A549 (cell line): ENCODE measurements around the gene LYAR. TPM values are rescaled to one million over a fixed set of nuclear protein-coding genes. Genes with fewer than 3 reads are reported as not detected.
"Not testable (repeated sequence)": the region's sequence is repeated elsewhere in the genome, so short reads cannot be mapped to it uniquely, and the experiment has no call there.

ENCODE experiments used
- ATAC-seq, 2 experiments: fragments of 200-7000 bp in 1 of 2; fragments of >200 bp in 1 of 2; cut with Nextera tagmentation in 1 of 2; cut with Tn5 transposase in 1 of 2; 3 replicates each; pipeline versions ENCODE4 v1.8.0 to v1.9.1; 2018 to 2020; ENCODE audit warnings: mild to moderate bottlenecking in 1 of 2, moderate library complexity in 1 of 2
- CTCF ChIA-PET: fragments of 300-600 bp; sonication (Branson Sonifier 250); formaldehyde crosslinking; extraction: SDS; loops from one replicate; lab custom pipeline; 2021; ENCODE audit warnings: antibody characterized with exemption, inconsistent platforms; lab: Yijun Ruan, JAX
- POLR2A ChIA-PET: fragments of 350-600 bp; formaldehyde crosslinking; extraction: SDS; loops from one replicate; lab custom pipeline; 2021; ENCODE audit warnings: antibody characterized with exemption, inconsistent platforms; lab: Yijun Ruan, JAX
- DNase-seq, 2 experiments: peaks; one replicate each; pipeline versions ENCODE4 v3.0.0 to v3.0.0-alpha.2; 2011 to 2016; ENCODE audit warnings: low read depth in 1 of 2, low spot score in 1 of 2
- FAIRE-seq: peaks from 2 replicates; lab custom pipeline; 2011; peaks lifted over from hg19 to GRCh38; lab: Jason Lieb, UNC
- H3K27ac ChIP-seq, 2 experiments: fragments of >200 bp; sonication (Bioruptor Twin); formaldehyde crosslinking; 3 replicates each; pipeline ENCODE4 v1.5.1; 2016 to 2017
- H3K4me1 ChIP-seq: fragments of >200 bp; sonication (Bioruptor Twin); formaldehyde crosslinking; 3 replicates; pipeline ENCODE4 v1.6.1; 2016
- H3K4me2 ChIP-seq: fragments of >200 bp; sonication (Bioruptor Twin); formaldehyde crosslinking; 3 replicates; pipeline ENCODE4 v1.6.1; 2016
- H3K4me3 ChIP-seq: fragments of >200 bp; sonication (Bioruptor Twin); formaldehyde crosslinking; 3 replicates; pipeline ENCODE4 v1.5.1; 2016
- H3K9me3 ChIP-seq: fragments of >200 bp; sonication (Bioruptor Twin); formaldehyde crosslinking; 3 replicates; pipeline ENCODE4 v1.6.1; 2016
- BHLHE40 ChIP-seq: IDR thresholded peaks from 2 replicates; pipeline ENCODE4 v1.6.1; 2012; ENCODE audit warnings: low read depth, low read length, inconsistent platforms
- EHF ChIP-seq: fragments of 250-450 bp; sonication (Bioruptor Pico); IDR thresholded peaks from 2 replicates; pipeline ENCODE4 v1.5.0; 2020; ENCODE audit warnings: mild to moderate bottlenecking
- EP300 ChIP-seq, 2 experiments: fragments of >200 bp; sonication (Bioruptor Twin); formaldehyde crosslinking; IDR thresholded peaks; 2 replicates in 1 of 2; 3 replicates in 1 of 2; pipeline ENCODE4 v1.6.1; 2016 to 2017
- ESRRA ChIP-seq: fragments of 150-350 bp; IDR thresholded peaks from 2 replicates; pipeline ENCODE4 v1.6.1; 2014; ENCODE audit warnings: mild to moderate bottlenecking, low read length, borderline replicate concordance
- GATA3 ChIP-seq: IDR thresholded peaks from 2 replicates; pipeline ENCODE4 v1.6.1; 2012; ENCODE audit warnings: borderline replicate concordance
- HDAC2 ChIP-seq: fragments of 200-600 bp; sonication (generic); IDR thresholded peaks from 2 replicates; pipeline ENCODE4 v1.6.1; 2016
- HOXA7 ChIP-seq: fragments of 250-450 bp; sonication (Bioruptor Pico); IDR thresholded peaks from 2 replicates; pipeline ENCODE4 v1.5.0; 2020; ENCODE audit warnings: mild to moderate bottlenecking, moderate library complexity
- KDM1A ChIP-seq: fragments of 200-600 bp; sonication (generic); IDR thresholded peaks from 2 replicates; pipeline ENCODE4 v1.6.1; 2016; ENCODE audit warnings: low read depth, mild to moderate bottlenecking
- NPAS2 ChIP-seq: fragments of 250-450 bp; sonication (Bioruptor Pico); IDR thresholded peaks from 2 replicates; pipeline ENCODE4 v1.8.0; 2022; ENCODE audit warnings: mild to moderate bottlenecking, moderate library complexity, borderline replicate concordance
- NR3C1 ChIP-seq: fragments of >200 bp; sonication (Bioruptor Twin); formaldehyde crosslinking; IDR thresholded peaks from 3 replicates; pipeline ENCODE4 v1.6.1; 2017
- PHF8 ChIP-seq: fragments of 200-600 bp; sonication (generic); IDR thresholded peaks from 2 replicates; pipeline ENCODE4 v1.6.1; 2016; ENCODE audit warnings: low read depth, mild to moderate bottlenecking, antibody characterized with exemption, moderate library complexity, borderline replicate concordance
- POLR2AphosphoS2 ChIP-seq: conservative IDR thresholded peaks from 2 replicates; pipeline ENCODE4 v1.6.1; 2012; ENCODE audit warnings: low read length, improper control_type of control experiment, inconsistent platforms
- RARB ChIP-seq: fragments of 250-450 bp; sonication (Bioruptor Pico); IDR thresholded peaks from 2 replicates; pipeline ENCODE4 v1.8.0; 2021; ENCODE audit warnings: mild to moderate bottlenecking, moderate library complexity
- RCOR1 ChIP-seq: fragments of 150-350 bp; IDR thresholded peaks from 2 replicates; pipeline ENCODE4 v1.6.1; 2014; ENCODE audit warnings: antibody characterized with exemption, low read length, low read depth
- RFX5 ChIP-seq: fragments of 450-650 bp; IDR thresholded peaks from 2 replicates; pipeline ENCODE4 v1.7.1; 2014; ENCODE audit warnings: antibody characterized with exemption, mild to moderate bottlenecking, moderate library complexity
- ZC3H11A ChIP-seq: fragments of 450-650 bp; IDR thresholded peaks from 2 replicates; pipeline ENCODE4 v1.6.1; 2014; ENCODE audit warnings: antibody characterized with exemption, mild to moderate bottlenecking
- ZNF302 ChIP-seq: fragments of 250-450 bp; sonication (Bioruptor Pico); IDR thresholded peaks from 2 replicates; pipeline ENCODE4 v1.9.0; 2021; ENCODE audit warnings: inconsistent platforms, mild to moderate bottlenecking, moderate library complexity
- WGBS: methylation state at CpG from one replicate; pipeline ENCODE4 v1.1.6; 2017; ENCODE audit errors: missing lambda C conversion rate; 5-methylcytosine and 5-hydroxymethylcytosine counted together
- polyA plus RNA-seq, 4 experiments: library from polyadenylated mRNA; depleted of rRNA in 3 of 4; stranded (reverse); fragments of >200 nt; fragmentation: RNase III in 1 of 4; extraction: RNeasy Plus Mini Kit Qiagen cat#74134 plus additional on column Dnase treatment in 1 of 4; gene quantifications; 2 replicates in 3 of 4; 3 replicates in 1 of 4; pipeline ENCODE4 v1.2.3, GENCODE V29; 2011 to 2017
- TF ChIP-seq, protein P1 (sequence below): fragments of 200-600 bp; sonication (generic); IDR thresholded peaks from 2 replicates; pipeline ENCODE4 v1.6.1; 2016; ENCODE audit warnings: antibody characterized with exemption, mild to moderate bottlenecking, moderate library complexity
- TF ChIP-seq, protein P2 (sequence below): IDR thresholded peaks from 2 replicates; pipeline ENCODE4 v1.6.1; 2012

LYAR gene
- polyA plus RNA-seq, 2 of the 4 experiments (the other 2 are of a cell fraction), result 20.5 to 28.1 TPM

DNA sequence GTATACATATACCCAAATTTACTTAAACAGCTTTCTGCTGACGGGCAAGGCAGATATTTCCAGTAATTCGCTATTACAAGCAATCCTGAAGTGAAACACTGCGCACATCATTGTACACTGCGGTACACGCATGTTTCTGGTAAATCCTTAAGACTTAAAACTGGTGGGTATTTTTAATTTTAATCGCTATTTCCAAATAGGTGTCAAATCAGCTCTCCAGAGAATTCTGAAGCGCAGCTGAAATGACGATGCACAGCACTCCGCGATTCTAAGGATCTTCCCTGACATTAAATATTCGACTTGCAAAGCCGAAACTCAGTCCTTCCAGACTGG lies 42.3 kb downstream of the LYAR start:
- peak overlapping the region; percentile 78 for H3K4me3 ChIP-seq
- H3K27ac ChIP-seq, result peak overlapping the region; percentile 91 to 92
- H3K4me2 ChIP-seq, result peak overlapping the region; percentile 84
- no peak for FAIRE-seq
- no peak for TF ChIP-seq HDAC2
- no peak for TF ChIP-seq ESRRA
- no peak for TF ChIP-seq ZNF302 (CRISPR knock-in tag)
- TF ChIP-seq KDM1A, result no peak
- no peak for TF ChIP-seq EHF (CRISPR knock-in tag)
- TF ChIP-seq, protein P1, sequence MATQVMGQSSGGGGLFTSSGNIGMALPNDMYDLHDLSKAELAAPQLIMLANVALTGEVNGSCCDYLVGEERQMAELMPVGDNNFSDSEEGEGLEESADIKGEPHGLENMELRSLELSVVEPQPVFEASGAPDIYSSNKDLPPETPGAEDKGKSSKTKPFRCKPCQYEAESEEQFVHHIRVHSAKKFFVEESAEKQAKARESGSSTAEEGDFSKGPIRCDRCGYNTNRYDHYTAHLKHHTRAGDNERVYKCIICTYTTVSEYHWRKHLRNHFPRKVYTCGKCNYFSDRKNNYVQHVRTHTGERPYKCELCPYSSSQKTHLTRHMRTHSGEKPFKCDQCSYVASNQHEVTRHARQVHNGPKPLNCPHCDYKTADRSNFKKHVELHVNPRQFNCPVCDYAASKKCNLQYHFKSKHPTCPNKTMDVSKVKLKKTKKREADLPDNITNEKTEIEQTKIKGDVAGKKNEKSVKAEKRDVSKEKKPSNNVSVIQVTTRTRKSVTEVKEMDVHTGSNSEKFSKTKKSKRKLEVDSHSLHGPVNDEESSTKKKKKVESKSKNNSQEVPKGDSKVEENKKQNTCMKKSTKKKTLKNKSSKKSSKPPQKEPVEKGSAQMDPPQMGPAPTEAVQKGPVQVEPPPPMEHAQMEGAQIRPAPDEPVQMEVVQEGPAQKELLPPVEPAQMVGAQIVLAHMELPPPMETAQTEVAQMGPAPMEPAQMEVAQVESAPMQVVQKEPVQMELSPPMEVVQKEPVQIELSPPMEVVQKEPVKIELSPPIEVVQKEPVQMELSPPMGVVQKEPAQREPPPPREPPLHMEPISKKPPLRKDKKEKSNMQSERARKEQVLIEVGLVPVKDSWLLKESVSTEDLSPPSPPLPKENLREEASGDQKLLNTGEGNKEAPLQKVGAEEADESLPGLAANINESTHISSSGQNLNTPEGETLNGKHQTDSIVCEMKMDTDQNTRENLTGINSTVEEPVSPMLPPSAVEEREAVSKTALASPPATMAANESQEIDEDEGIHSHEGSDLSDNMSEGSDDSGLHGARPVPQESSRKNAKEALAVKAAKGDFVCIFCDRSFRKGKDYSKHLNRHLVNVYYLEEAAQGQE, result no peak
- TF ChIP-seq NR3C1, result no peak
- TF ChIP-seq RCOR1, result no peak
- TF ChIP-seq, all 56 proteins: peak for 0
- ChIA-PET POLR2A (interaction anchor here (1.0 to 1.2 kb wide), 2 partner anchors 13 to 91 kb away, joined by 5 to 6 read pairs; no protein-coding TSS in a partner anchor), CTCF (interaction anchor here (0.5 to 1.4 kb wide), 3 partner anchors 16 to 65 kb away, joined by 3 to 5 read pairs (median 3); no protein-coding TSS in a partner anchor)
- 3% methylated on average over 11 of the region's 12 CpGs for WGBS
- ATAC-seq (peak in 1 of 2 experiments; percentile 14; a peak in 3 of 6 replicates), DNase-seq (no peak)
- no peaks in the 10 kb centered on the region for H3K9me3 ChIP-seq
- peaks cover 12% of the 10 kb centered on the region for H3K4me1 ChIP-seq

DNA sequence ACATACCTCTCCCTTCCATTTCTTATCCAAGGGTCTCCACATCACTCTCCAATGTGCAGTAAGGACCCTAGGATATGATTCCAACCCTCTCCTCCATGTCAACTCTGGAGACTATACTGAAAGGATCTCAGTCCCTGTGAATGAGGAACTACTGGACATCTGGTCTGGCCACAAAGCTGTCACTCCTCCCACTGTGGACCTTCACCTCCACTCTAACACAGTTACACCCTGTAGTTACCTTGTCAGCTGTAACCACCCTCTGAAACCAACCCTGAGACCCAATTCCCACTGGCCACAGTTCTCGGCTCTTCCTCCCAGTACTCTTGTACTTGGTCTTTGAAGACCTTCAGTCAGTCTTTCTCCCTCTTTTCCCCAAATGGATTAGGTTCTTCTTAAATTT lies 44.8 kb downstream of the LYAR start:
- TF ChIP-seq PHF8 (no peak), BHLHE40 (no peak), EP300 (IDR thresholded peaks at IDR 0.05) (no peak), GATA3 (no peak), HOXA7 (CRISPR knock-in tag) (no peak), POLR2AphosphoS2 (no peak), ZC3H11A (no peak), ESRRA (no peak), HDAC2 (no peak), ZNF302 (CRISPR knock-in tag) (no peak), RFX5 (no peak), NPAS2 (CRISPR knock-in tag) (no peak), RARB (CRISPR knock-in tag) (no peak)
- TF ChIP-seq, protein P2, sequence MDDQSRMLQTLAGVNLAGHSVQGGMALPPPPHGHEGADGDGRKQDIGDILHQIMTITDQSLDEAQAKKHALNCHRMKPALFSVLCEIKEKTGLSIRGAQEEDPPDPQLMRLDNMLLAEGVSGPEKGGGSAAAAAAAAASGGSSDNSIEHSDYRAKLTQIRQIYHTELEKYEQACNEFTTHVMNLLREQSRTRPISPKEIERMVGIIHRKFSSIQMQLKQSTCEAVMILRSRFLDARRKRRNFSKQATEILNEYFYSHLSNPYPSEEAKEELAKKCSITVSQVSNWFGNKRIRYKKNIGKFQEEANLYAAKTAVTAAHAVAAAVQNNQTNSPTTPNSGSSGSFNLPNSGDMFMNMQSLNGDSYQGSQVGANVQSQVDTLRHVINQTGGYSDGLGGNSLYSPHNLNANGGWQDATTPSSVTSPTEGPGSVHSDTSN, result no peak
- H3K9me3 ChIP-seq, result no peaks in the 10 kb centered on the region
- FAIRE-seq, result no peak
- ATAC-seq, result no peak
- H3K4me1 ChIP-seq, result peaks cover 12% of the 10 kb centered on the region
- no peak overlapping the region for H3K27ac ChIP-seq
- POLR2A ChIA-PET, result no interaction called here
- H3K4me2 ChIP-seq, result no peak overlapping the region
- 100% methylated on average over 1 of the region's 1 CpG for WGBS
- DNase-seq, result no peak
- no peak overlapping the region for H3K4me3 ChIP-seq
- CTCF ChIA-PET, result no interaction called here

DNA sequence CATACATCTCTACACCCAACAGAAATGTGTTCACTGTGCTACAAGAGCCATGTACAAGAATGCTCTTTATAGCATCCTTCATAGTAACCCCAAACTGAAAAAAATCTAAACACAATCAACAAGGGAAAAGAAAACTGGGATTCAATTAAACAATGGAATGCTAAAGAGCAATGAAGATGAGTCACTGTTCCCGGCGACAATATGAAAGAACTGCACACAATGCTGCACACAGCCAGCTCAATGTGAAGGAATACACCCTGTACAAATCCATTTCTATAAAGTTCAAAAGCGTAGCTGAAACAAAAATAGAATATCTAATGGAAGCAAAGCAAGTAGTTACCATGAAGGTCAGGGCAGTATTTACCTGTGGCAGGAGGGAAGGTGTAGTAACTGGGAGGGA lies 50.4 kb downstream of the LYAR start:
- WGBS, result 89% methylated on average over 3 of the region's 3 CpGs
- DNase-seq, H3K4me1 ChIP-seq, H3K4me2 ChIP-seq, ATAC-seq, H3K4me3 ChIP-seq, POLR2A ChIA-PET, CTCF ChIA-PET, H3K9me3 ChIP-seq, FAIRE-seq, H3K27ac ChIP-seq: not testable (repeated sequence)
